AG20443 (cell line): ENCODE measurements around the gene DNM3.
"Not testable (repeated sequence)": the region's sequence is repeated elsewhere in the genome, so short reads cannot be mapped to it uniquely, and the experiment has no call there.

Experiments
- DNase-seq: peaks from one replicate; pipeline ENCODE4 v3.0.0; 2012; ENCODE audit warnings: low spot score, mixed read lengths

DNM3 gene

GRCh38 chr1:171841050-171841910, at the start of gene DNM3:
TSS of gene DNM3 (plus strand) at chr1:171841498. CDS start at chr1:171841657, 159 bp downstream.
- DNase-seq, result peak; percentile 98

- DNase-seq, result no peak
Observed at GRCh38 chr1:171792656-171793369, 48.5 kb upstream of the DNM3 start.

GRCh38 chr1:171793636-171794035, 47.7 kb upstream of the DNM3 start:
- DNase-seq, result no peak

GRCh38 chr1:171794085-171794484, 47.2 kb upstream of the DNM3 start:
- DNase-seq, result peak; percentile 63

- DNase-seq, result no peak
Observed at GRCh38 chr1:171796592-171796991, 44.7 kb upstream of the DNM3 start.

- no peak for DNase-seq
Observed at GRCh38 chr1:171798311-171798710, 43.0 kb upstream of the DNM3 start.

- DNase-seq, result no peak
Observed at GRCh38 chr1:171798765-171799164, 42.5 kb upstream of the DNM3 start.

GRCh38 chr1:171799166-171799565, 42.1 kb upstream of the DNM3 start:
- no peak for DNase-seq

- not testable (repeated sequence) for DNase-seq
Observed at GRCh38 chr1:171799698-171800097, 41.6 kb upstream of the DNM3 start.

GRCh38 chr1:171800342-171800741, 41.0 kb upstream of the DNM3 start:
- no peak for DNase-seq

- no peak for DNase-seq
Observed at GRCh38 chr1:171800851-171801250, 40.4 kb upstream of the DNM3 start.

GRCh38 chr1:171801487-171801891, 39.8 kb upstream of the DNM3 start:
- DNase-seq, result peak; percentile 60

- DNase-seq, result no peak
Observed at GRCh38 chr1:171802207-171802606, 39.1 kb upstream of the DNM3 start.

GRCh38 chr1:171803045-171803444, 38.3 kb upstream of the DNM3 start:
- DNase-seq, result peak; percentile 63

- no peak for DNase-seq
Observed at GRCh38 chr1:171803461-171804022, 37.8 kb upstream of the DNM3 start.

- peak; percentile 31 for DNase-seq
Observed at GRCh38 chr1:171805395-171806115, 35.7 kb upstream of the DNM3 start.

- DNase-seq, result no peak
Observed at GRCh38 chr1:171807556-171807955, 33.7 kb upstream of the DNM3 start.

GRCh38 chr1:171809834-171810233, 31.5 kb upstream of the DNM3 start:
- no peak for DNase-seq

GRCh38 chr1:171811672-171812071, 29.6 kb upstream of the DNM3 start:
- no peak for DNase-seq

GRCh38 chr1:171814692-171815091, 26.6 kb upstream of the DNM3 start:
- DNase-seq, result peak; percentile 49

GRCh38 chr1:171816300-171816901, 24.9 kb upstream of the DNM3 start:
- no peak for DNase-seq
